WTC11 (cell line): Measurements from ENCODE around the gene ANKLE2.

Experiments used
- CTCF ChIP-seq: fragments of 200-600 bp; IDR thresholded peaks from 2 replicates; pipeline ENCODE4 v1.8.0; 2022; ENCODE audit warnings: antibody characterized with exemption
- FOXP1 ChIP-seq: sonication (generic); formaldehyde crosslinking; IDR thresholded peaks from 2 replicates; pipeline ENCODE4 v1.8.0; 2022; ENCODE audit warnings: missing genetic modification reagents, mild to moderate bottlenecking, moderate library complexity, borderline replicate concordance
- NFYB ChIP-seq: sonication (generic); formaldehyde crosslinking; conservative IDR thresholded peaks from 2 replicates; pipeline ENCODE4 v1.8.0; 2022; ENCODE audit warnings: low read depth, missing genetic modification reagents

GRCh38 chr12:132677492-132677891 lies 84.1 kb downstream of the ANKLE2 start:
- TF ChIP-seq NFYB (CRISPR knock-in tag) (no peak), CTCF (no peak), FOXP1 (CRISPR knock-in tag) (no peak)
